ENCODE measurements around the gene NMBR. TPM values are rescaled to one million over a fixed set of nuclear protein-coding genes. Genes with fewer than 3 reads are reported as not detected.

Gene NMBR
- total and polyA plus RNA-seq, 2 of the 8 experiments (the other 6 are each of a cell fraction or from before 2014, with no cell fraction given): 0.08 TPM; not detected in 1

DNA sequence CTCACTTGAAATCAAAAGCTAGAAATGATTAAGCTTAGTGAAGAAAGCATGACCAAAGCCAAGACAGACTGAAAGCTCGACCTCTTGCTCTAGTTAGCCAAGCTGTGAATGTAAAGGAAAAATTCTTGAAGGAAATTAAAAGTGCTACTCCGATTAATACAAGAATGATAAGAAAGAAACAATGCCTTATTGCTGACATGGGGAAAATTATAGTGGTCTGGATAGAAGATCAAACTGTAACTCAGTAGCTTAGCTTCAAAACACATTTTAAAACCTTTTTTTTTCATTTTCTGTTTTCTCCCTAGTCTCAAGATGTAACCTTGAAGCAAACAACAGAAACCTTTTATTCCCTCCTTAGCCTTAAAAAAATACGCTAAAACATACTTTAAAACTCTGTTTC lies 25.6 kb downstream of the NMBR start (continued):
- no peak for TF ChIP-seq GTF2F1 (IDR thresholded peaks at IDR 0.05; ENCODE audit: borderline replicate concordance, low read depth, low read length)
- no peak for TF ChIP-seq RXRA (IDR thresholded peaks at IDR 0.05; ENCODE audit: insufficient read depth, low read depth, low read length)
- TF ChIP-seq RAD21 (IDR thresholded peaks at IDR 0.05 in 1 of 2, conservative IDR thresholded peaks at IDR 0.05 in 1 of 2; ENCODE audit: low read depth in 2 of 2, low read length in 2 of 2): no peak

All from H1 (cell line).